PFSK-1 (cell line): ENCODE data around the gene B3GNT8.

Experiments used
- POLR2AphosphoS5 ChIP-seq: IDR thresholded peaks from 2 replicates; pipeline ENCODE4 v1.6.1; 2012; ENCODE audit warnings: low read depth, mild to moderate bottlenecking, control low read depth, low read length, moderate library complexity
- SIN3A ChIP-seq: IDR thresholded peaks from 2 replicates; pipeline ENCODE4 v1.6.1; 2012; ENCODE audit warnings: mild to moderate bottlenecking, low read length, moderate library complexity, borderline replicate concordance; ENCODE audit not compliant: insufficient read depth
- TF ChIP-seq, protein P1 (sequence below), 2 experiments: IDR thresholded peaks; 2 replicates each; pipeline versions ENCODE4 v1.6.1 to v1.8.0; 2011 to 2012; ENCODE audit warnings: low read depth in 2 of 2, low read length in 2 of 2, control low read depth in 1 of 2, inconsistent platforms in 1 of 2, mild to moderate bottlenecking in 1 of 2, moderate library complexity in 1 of 2; ENCODE audit not compliant: insufficient read depth in 1 of 2

DNA sequence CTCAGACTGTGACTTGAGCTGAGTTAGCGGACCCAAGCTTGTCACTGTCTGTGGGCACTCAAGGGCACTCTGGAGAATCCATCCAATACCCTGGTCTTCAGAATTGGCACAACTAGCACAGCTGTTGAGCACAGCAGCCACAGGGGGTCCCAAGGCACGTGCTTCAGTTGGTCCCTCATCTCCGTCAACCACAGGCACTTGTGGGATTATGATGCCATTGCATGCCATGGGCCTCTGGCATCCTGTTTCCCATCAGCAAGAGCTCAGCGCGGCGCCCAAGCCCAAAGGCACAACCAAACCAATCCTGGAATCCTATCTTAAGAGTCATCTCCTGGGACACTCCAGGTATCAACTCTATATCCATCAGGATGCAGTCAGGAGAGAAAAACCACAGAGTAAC, 3.7 kb upstream of the B3GNT8 start:
- TF ChIP-seq SIN3A (no peak), POLR2AphosphoS5 (no peak; the same call in 1 of the 2 replicates)
- TF ChIP-seq, protein P1, sequence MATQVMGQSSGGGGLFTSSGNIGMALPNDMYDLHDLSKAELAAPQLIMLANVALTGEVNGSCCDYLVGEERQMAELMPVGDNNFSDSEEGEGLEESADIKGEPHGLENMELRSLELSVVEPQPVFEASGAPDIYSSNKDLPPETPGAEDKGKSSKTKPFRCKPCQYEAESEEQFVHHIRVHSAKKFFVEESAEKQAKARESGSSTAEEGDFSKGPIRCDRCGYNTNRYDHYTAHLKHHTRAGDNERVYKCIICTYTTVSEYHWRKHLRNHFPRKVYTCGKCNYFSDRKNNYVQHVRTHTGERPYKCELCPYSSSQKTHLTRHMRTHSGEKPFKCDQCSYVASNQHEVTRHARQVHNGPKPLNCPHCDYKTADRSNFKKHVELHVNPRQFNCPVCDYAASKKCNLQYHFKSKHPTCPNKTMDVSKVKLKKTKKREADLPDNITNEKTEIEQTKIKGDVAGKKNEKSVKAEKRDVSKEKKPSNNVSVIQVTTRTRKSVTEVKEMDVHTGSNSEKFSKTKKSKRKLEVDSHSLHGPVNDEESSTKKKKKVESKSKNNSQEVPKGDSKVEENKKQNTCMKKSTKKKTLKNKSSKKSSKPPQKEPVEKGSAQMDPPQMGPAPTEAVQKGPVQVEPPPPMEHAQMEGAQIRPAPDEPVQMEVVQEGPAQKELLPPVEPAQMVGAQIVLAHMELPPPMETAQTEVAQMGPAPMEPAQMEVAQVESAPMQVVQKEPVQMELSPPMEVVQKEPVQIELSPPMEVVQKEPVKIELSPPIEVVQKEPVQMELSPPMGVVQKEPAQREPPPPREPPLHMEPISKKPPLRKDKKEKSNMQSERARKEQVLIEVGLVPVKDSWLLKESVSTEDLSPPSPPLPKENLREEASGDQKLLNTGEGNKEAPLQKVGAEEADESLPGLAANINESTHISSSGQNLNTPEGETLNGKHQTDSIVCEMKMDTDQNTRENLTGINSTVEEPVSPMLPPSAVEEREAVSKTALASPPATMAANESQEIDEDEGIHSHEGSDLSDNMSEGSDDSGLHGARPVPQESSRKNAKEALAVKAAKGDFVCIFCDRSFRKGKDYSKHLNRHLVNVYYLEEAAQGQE (IDR thresholded peaks at IDR 0.05; ENCODE audit: insufficient read depth in 1 of 2, low read depth in 2 of 2, low read length in 2 of 2): no peak
